Stomach (tissue), 4 donors: ENCODE measurements around the gene RPL6.

Experiments used
- CTCF ChIP-seq, 7 experiments: fragments of 450-650 bp in 4 of 7; fragments of 200-600 bp in 3 of 7; sonication (generic) in 3 of 7; IDR thresholded peaks; one replicate each; pipeline ENCODE4 v1.5.1; 2016 to 2019; ENCODE audit warnings: antibody characterized with exemption in 7 of 7, control low read depth in 2 of 7, mild to moderate bottlenecking in 1 of 7
- EP300 ChIP-seq: sonication (generic); formaldehyde crosslinking; IDR thresholded peaks from one replicate; pipeline ENCODE4 v1.6.1; 2017; ENCODE audit warnings: antibody characterized with exemption
- POLR2A ChIP-seq, 4 donors: fragments of 450-650 bp; IDR thresholded peaks; one replicate each; pipeline ENCODE4 v1.6.1; 2016; ENCODE audit warnings: antibody characterized with exemption in 4 of 4, control low read depth in 2 of 4, mild to moderate bottlenecking in 1 of 4, moderate library complexity in 1 of 4
- POLR2AphosphoS5 ChIP-seq, 3 donors: sonication (generic); formaldehyde crosslinking; IDR thresholded peaks; one replicate each; pipeline ENCODE4 v1.6.1; 2016; ENCODE audit warnings: antibody characterized with exemption in 3 of 3

- TF ChIP-seq POLR2A (IDR thresholded peaks at IDR 0.05) (no peak), EP300 (no peak), CTCF (IDR thresholded peaks at IDR 0.05) (no peak), POLR2AphosphoS5 (IDR thresholded peaks at IDR 0.05) (no peak)
Observed at GRCh38 chr12:112375105-112375504, 34.3 kb downstream of the RPL6 start.
